Panc1 (cell line): ENCODE results near the gene PPP1R9A. TPM values are rescaled to one million over a fixed set of nuclear protein-coding genes. Genes with fewer than 3 reads are reported as not detected.

Experiments used
- ATAC-seq: fragments of 200-7000 bp; cut with Tn5 transposase; 2 replicates; pipeline ENCODE4 v1.9.1; 2020; ENCODE audit warnings: mild to moderate bottlenecking, moderate library complexity
- BruUV-seq: library from RNA; stranded (reverse); fragments of 400-500 nt; replicated peaks from 2 replicates; lab custom pipeline; 2021; lab: Mats Ljungman, UMichigan
- CTCF ChIA-PET: fragments of 300-600 bp; sonication (Branson Sonifier 250); formaldehyde crosslinking; loops from one replicate; lab custom pipeline; 2022; ENCODE audit warnings: antibody characterized with exemption; lab: Charles Lee
- POLR2A ChIA-PET: fragments of 300-600 bp; sonication (Branson Sonifier 250); formaldehyde crosslinking; loops from one replicate; lab custom pipeline; 2022; ENCODE audit warnings: antibody characterized with exemption; lab: Charles Lee
- DNase-seq: peaks from one replicate; pipeline ENCODE4 v3.0.0-alpha.2; 2010; ENCODE audit warnings: low read depth, low spot score
- H3K27ac ChIP-seq: 2 replicates; pipeline ENCODE4 v1.5.1; 2011; ENCODE audit warnings: mild to moderate bottlenecking, low read length, inconsistent platforms
- H3K27me3 ChIP-seq: fragments of 200-500 bp; sonication (Bioruptor generic); 2 replicates; pipeline ENCODE4 v1.6.0; 2014; ENCODE audit warnings: low read length, inconsistent platforms; ENCODE audit not compliant: control insufficient read depth, insufficient read depth
- H3K36me3 ChIP-seq: fragments of 200-500 bp; sonication (Bioruptor generic); 2 replicates; pipeline ENCODE4 v1.5.1; 2014; ENCODE audit warnings: inconsistent platforms, mild to moderate bottlenecking, low read length, moderate library complexity; ENCODE audit not compliant: control insufficient read depth, insufficient read depth
- H3K4me1 ChIP-seq: 2 replicates; pipeline ENCODE4 v1.5.1; 2011; ENCODE audit warnings: inconsistent platforms, mild to moderate bottlenecking, low read length, moderate library complexity; ENCODE audit not compliant: control insufficient read depth, insufficient read depth
- H3K4me3 ChIP-seq, 2 experiments: 2 replicates each; pipeline ENCODE4 v1.5.1; 2011 to 2012; ENCODE audit warnings: low read depth in 2 of 2, low read length in 2 of 2, mild to moderate bottlenecking in 2 of 2, inconsistent platforms in 1 of 2, moderate library complexity in 1 of 2
- H3K9me3 ChIP-seq: fragments of 200-500 bp; sonication (Bioruptor generic); 2 replicates; pipeline ENCODE4 v1.5.1; 2014; ENCODE audit warnings: low read depth, mild to moderate bottlenecking, inconsistent platforms, low read length, moderate library complexity; ENCODE audit not compliant: control insufficient read depth, insufficient read depth
- CTCF ChIP-seq: fragments of 450-650 bp; IDR thresholded peaks from 2 replicates; pipeline ENCODE4 v1.5.1; 2017; ENCODE audit warnings: mild to moderate bottlenecking
- POLR2AphosphoS5 ChIP-seq: IDR thresholded peaks from 2 replicates; pipeline ENCODE4 v1.6.1; 2012; ENCODE audit warnings: mild to moderate bottlenecking, low read depth, low read length, moderate library complexity
- REST ChIP-seq, 2 experiments: IDR thresholded peaks; 2 replicates each; pipeline ENCODE4 v1.6.1; 2011 to 2012; ENCODE audit warnings: low read depth in 2 of 2, control low read depth in 1 of 2, low read length in 1 of 2, mild to moderate bottlenecking in 1 of 2, moderate library complexity in 1 of 2; ENCODE audit not compliant: insufficient read depth in 1 of 2
- SIN3A ChIP-seq: IDR thresholded peaks from 2 replicates; pipeline ENCODE4 v1.6.1; 2012; ENCODE audit warnings: low read depth, mild to moderate bottlenecking, low read length, moderate library complexity, borderline replicate concordance; ENCODE audit not compliant: insufficient read depth
- TCF7L2 ChIP-seq: IDR thresholded peaks from 2 replicates; pipeline ENCODE4 v1.6.1; 2011; ENCODE audit warnings: mild to moderate bottlenecking, low read depth, low read length, inconsistent platforms
- in situ Hi-C: cut with HindIII; loops from 2 replicates; pipeline ENCODE4 v1.10.0; 2016; ENCODE audit warnings: low sequenced_read_pairs, low pct_unique_long_range_greater_than_20kb
- intact Hi-C: fragments of 100-400 bp; cut with micrococcal nuclease; formaldehyde crosslinking; loops from one replicate; pipeline ENCODE4 v1.10.0; 2022; ENCODE audit not compliant: unreplicated experiment
- total RNA-seq: library from RNA; stranded (reverse); gene quantifications from one replicate; pipeline ENCODE4 v1.2.1, GENCODE V29; 2021; ENCODE audit not compliant: unreplicated experiment

Gene PPP1R9A
- total RNA-seq, 1 experiment from 2014 or later: 5.0 TPM

- ChIA-PET CTCF (no interaction called here), POLR2A (no interaction called here)
- BruUV-seq: no TSS peak
- H3K36me3 ChIP-seq: no peaks in the 10 kb centered on the region
- no peaks in the 10 kb centered on the region for H3K27me3 ChIP-seq
- TF ChIP-seq SIN3A: no peak
- no peak for TF ChIP-seq POLR2AphosphoS5
- TF ChIP-seq REST (IDR thresholded peaks at IDR 0.05; ENCODE audit: insufficient read depth in 1 of 2, low read depth in 2 of 2, low read length in 1 of 2): no peak
- no peak for TF ChIP-seq TCF7L2
- TF ChIP-seq CTCF: no peak
- no peaks in the 10 kb centered on the region for H3K9me3 ChIP-seq
- ATAC-seq: no peak
- in situ Hi-C loops (no loop called here), intact Hi-C loops (no loop called here)
- no peak for DNase-seq
- H3K4me3 ChIP-seq: no peak overlapping the region
- no peak overlapping the region for H3K27ac ChIP-seq
- no peaks in the 10 kb centered on the region for H3K4me1 ChIP-seq
Observed at GRCh38 chr7:95157381-95157780, 250.0 kb downstream of the PPP1R9A start.

GRCh38 chr7:95169678-95170077, 262.3 kb downstream of the PPP1R9A start:
- in situ Hi-C loops (no loop called here), intact Hi-C loops (no loop called here)
- ChIA-PET CTCF (no interaction called here), POLR2A (no interaction called here)
- Histone ChIP-seq H3K4me1 (no peaks in the 10 kb centered on the region), H3K27ac (no peak overlapping the region), H3K27me3 (no peaks in the 10 kb centered on the region), H3K9me3 (no peaks in the 10 kb centered on the region), H3K4me3 (no peak overlapping the region), H3K36me3 (no peaks in the 10 kb centered on the region)
- DNase-seq (no peak), ATAC-seq (no peak)
- BruUV-seq: no TSS peak
- no peak for TF ChIP-seq SIN3A
- no peak for TF ChIP-seq POLR2AphosphoS5
- no peak for TF ChIP-seq REST (IDR thresholded peaks at IDR 0.05; ENCODE audit: insufficient read depth in 1 of 2, low read depth in 2 of 2, low read length in 1 of 2)
- TF ChIP-seq CTCF: no peak
- no peak for TF ChIP-seq TCF7L2
